ENCODE measurements around the gene C10orf67. TPM values are rescaled to one million over a fixed set of nuclear protein-coding genes. Genes with fewer than 3 reads are reported as not detected.
"Not testable (repeated sequence)": the region's sequence is repeated elsewhere in the genome, so short reads cannot be mapped to it uniquely, and the experiment has no call there.

Gene C10orf67
- total RNA-seq, 4 donors from 2014 or later = not detected

DNA sequence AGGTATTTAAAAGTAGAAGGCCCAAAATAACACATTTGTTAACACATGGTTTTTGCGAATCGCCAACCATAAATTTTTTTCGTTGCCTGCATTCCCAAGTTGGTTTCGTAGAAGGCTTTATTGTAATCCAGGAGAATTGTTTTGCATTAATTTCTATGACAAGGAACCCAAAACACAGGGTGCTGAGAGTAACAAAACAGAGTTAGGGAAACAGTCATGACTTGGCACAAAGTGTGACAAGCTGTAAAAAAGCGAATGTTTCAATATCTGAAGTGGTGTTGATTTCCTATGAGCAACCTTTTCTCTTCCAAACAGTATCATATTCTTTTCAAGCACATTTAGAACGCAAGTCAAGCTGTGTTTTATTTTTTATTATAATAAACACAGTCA lies 63.6 kb downstream of the C10orf67 start:
- intact Hi-C loops (cut with DNase I) = no loop called here

DNA sequence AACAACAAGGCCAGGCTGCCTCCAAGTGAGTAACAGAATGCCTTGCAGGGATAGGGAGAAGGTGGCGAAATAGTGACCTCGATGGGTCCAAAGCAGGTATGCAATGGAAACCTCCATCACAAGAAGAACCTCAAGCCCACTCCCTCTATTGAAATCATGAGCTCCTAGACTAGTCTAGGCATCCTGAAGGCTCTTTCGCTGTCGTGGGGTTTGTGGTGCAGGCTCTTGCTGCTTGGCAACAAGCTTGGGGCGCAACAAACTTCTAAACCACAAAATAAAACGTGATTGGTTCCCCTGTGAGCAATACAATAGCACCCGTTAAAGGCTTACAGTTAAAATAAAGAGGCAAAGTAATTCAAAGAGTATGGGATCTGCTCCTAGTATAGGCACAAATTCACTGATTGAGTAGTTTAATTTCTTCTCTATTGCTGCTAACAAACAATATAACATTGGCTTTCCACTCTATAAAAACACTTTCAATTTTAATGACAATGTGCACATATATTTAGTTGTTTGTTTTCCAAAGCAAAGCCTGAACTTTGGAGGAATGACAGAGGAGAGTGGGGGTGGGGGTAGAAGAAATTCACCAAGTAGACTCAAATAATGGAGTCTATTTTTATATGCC lies 64.1 kb downstream of the C10orf67 start:
- no peak for TF ChIP-seq POLR2AphosphoS5 (IDR thresholded peaks at IDR 0.05)
- no peak for TF ChIP-seq EP300 (IDR thresholded peaks at IDR 0.05)
- no peak for TF ChIP-seq POLR2A (IDR thresholded peaks at IDR 0.05; ENCODE audit: low read depth)
- TF ChIP-seq, protein P1, sequence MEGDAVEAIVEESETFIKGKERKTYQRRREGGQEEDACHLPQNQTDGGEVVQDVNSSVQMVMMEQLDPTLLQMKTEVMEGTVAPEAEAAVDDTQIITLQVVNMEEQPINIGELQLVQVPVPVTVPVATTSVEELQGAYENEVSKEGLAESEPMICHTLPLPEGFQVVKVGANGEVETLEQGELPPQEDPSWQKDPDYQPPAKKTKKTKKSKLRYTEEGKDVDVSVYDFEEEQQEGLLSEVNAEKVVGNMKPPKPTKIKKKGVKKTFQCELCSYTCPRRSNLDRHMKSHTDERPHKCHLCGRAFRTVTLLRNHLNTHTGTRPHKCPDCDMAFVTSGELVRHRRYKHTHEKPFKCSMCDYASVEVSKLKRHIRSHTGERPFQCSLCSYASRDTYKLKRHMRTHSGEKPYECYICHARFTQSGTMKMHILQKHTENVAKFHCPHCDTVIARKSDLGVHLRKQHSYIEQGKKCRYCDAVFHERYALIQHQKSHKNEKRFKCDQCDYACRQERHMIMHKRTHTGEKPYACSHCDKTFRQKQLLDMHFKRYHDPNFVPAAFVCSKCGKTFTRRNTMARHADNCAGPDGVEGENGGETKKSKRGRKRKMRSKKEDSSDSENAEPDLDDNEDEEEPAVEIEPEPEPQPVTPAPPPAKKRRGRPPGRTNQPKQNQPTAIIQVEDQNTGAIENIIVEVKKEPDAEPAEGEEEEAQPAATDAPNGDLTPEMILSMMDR (IDR thresholded peaks at IDR 0.05) = no peak
- H3K9me3 ChIP-seq = no peaks in the 10 kb centered on the region
- no peaks in the 10 kb centered on the region for H3K4me1 ChIP-seq
- WGBS = 42% methylated on average over 7 of the region's 7 CpGs
- H3K4me3 ChIP-seq = no peak overlapping the region
- peaks cover 0 to 20% (median 2%) of the 10 kb centered on the region in 4 donors for H3K27me3 ChIP-seq
- intact Hi-C loops (cut with DNase I) = no loop called here
- no peak overlapping the region for H3K27ac ChIP-seq (replicated peaks in 1 of 4)
- no peaks in the 10 kb centered on the region for H3K36me3 ChIP-seq
- DNase-seq (ENCODE audit: extremely low spot score) = no peak

More for the DNA sequence above, 63.6 kb downstream of the C10orf67 start:
- H3K27me3 ChIP-seq = peaks cover 0 to 20% (median 2%) of the 10 kb centered on the region in 4 donors
- no peak overlapping the region for H3K4me3 ChIP-seq
- 41% methylated on average over 6 of the region's 6 CpGs for WGBS
- H3K4me1 ChIP-seq = no peaks in the 10 kb centered on the region
- TF ChIP-seq, protein P1 (IDR thresholded peaks at IDR 0.05) = no peak
- no peak for TF ChIP-seq POLR2A (IDR thresholded peaks at IDR 0.05; ENCODE audit: low read depth)
- TF ChIP-seq EP300 (IDR thresholded peaks at IDR 0.05) = no peak
- no peak for TF ChIP-seq POLR2AphosphoS5 (IDR thresholded peaks at IDR 0.05)
- no peaks in the 10 kb centered on the region for H3K9me3 ChIP-seq
- no peaks in the 10 kb centered on the region for H3K36me3 ChIP-seq
- DNase-seq (ENCODE audit: extremely low spot score) = no peak
- H3K27ac ChIP-seq (replicated peaks in 1 of 4) = no peak overlapping the region

- no peaks in the 10 kb centered on the region for H3K36me3 ChIP-seq
- peaks cover 0 to 30% (median 17%) of the 10 kb centered on the region in 4 donors for H3K9me3 ChIP-seq
- WGBS = 92% methylated on average over 2 of the region's 2 CpGs
- peaks cover 0 to 4% (median 2%) of the 10 kb centered on the region in 4 donors for H3K27me3 ChIP-seq
- no peak overlapping the region for H3K27ac ChIP-seq (replicated peaks in 1 of 4)
- intact Hi-C loops (cut with DNase I) = no loop called here
- H3K4me3 ChIP-seq = no peak overlapping the region
- no peaks in the 10 kb centered on the region for H3K4me1 ChIP-seq
- no peak for DNase-seq (ENCODE audit: extremely low spot score)
- TF ChIP-seq POLR2A (IDR thresholded peaks at IDR 0.05; ENCODE audit: low read depth) = no peak
- TF ChIP-seq EP300 (IDR thresholded peaks at IDR 0.05) = no peak
- TF ChIP-seq, protein P1 (IDR thresholded peaks at IDR 0.05) = no peak
- TF ChIP-seq POLR2AphosphoS5 (IDR thresholded peaks at IDR 0.05) = no peak
Measured at GRCh38 chr10:23275355-23275754, 69.2 kb downstream of the C10orf67 start.

DNA sequence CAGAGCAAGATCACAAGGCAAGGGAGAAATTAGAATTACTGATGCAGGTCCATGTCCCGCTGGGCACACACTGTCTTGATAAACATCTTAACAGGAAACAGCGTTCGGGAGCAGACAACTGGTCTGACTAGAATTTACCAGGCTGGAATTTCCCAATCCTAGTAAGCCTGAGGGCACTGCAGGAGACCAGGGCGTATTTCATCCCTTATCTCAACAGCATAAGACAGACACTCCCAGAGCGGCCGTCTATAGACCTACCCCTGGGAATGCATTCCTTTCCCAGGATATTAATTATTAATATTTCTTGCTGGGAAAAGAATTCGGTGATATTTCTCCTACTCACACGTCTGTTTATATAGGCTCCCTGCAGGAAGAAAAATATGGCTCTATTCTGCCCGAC lies 70.4 kb downstream of the C10orf67 start:
- H3K27me3 ChIP-seq; DNase-seq (ENCODE audit: extremely low spot score); H3K4me1 ChIP-seq; H3K4me3 ChIP-seq; H3K27ac ChIP-seq (replicated peaks in 1 of 4); H3K36me3 ChIP-seq; intact Hi-C loops (cut with DNase I): not testable (repeated sequence)
- peaks cover 0 to 36% (median 20%) of the 10 kb centered on the region in 4 donors for H3K9me3 ChIP-seq
- 78% methylated on average over 9 of the region's 9 CpGs for WGBS

- Histone ChIP-seq H3K27ac (replicated peaks in 1 of 4) (no peak overlapping the region), H3K4me1 (no peaks in the 10 kb centered on the region), H3K36me3 (no peaks in the 10 kb centered on the region), H3K4me3 (no peak overlapping the region), H3K27me3 (no peaks in the 10 kb centered on the region), H3K9me3 (peaks cover 0 to 36% (median 20%) of the 10 kb centered on the region in 4 donors)
- TF ChIP-seq EP300 (IDR thresholded peaks at IDR 0.05) = no peak
- TF ChIP-seq POLR2A (IDR thresholded peaks at IDR 0.05; ENCODE audit: low read depth) = no peak
- TF ChIP-seq, protein P1 (IDR thresholded peaks at IDR 0.05) = no peak
- no peak for TF ChIP-seq POLR2AphosphoS5 (IDR thresholded peaks at IDR 0.05)
- no peak for DNase-seq (ENCODE audit: extremely low spot score)
- intact Hi-C loops (cut with DNase I) = no loop called here
- WGBS = 54% methylated on average over 2 of the region's 3 CpGs
Measured at GRCh38 chr10:23270531-23270930, 74.1 kb downstream of the C10orf67 start.
